K562 (cell line): ENCODE results near the gene SSU72. TPM values are rescaled to one million over a fixed set of nuclear protein-coding genes. Genes with fewer than 3 reads are reported as not detected.

Experiments used
- CBFA2T2 ChIP-seq: fragments of 450-650 bp; conservative IDR thresholded peaks from 2 replicates; pipeline ENCODE4 v1.6.1; 2017; ENCODE audit warnings: mild to moderate bottlenecking
- CBX3 ChIP-seq, 2 experiments: IDR thresholded peaks; 1 replicate in 1 of 2; 2 replicates in 1 of 2; pipeline ENCODE4 v1.6.1; 2012; ENCODE audit warnings: inconsistent platforms in 2 of 2, low read length in 2 of 2, borderline replicate concordance in 1 of 2, control low read depth in 1 of 2
- HDAC8 ChIP-seq: fragments of 450-650 bp; IDR thresholded peaks from 2 replicates; pipeline ENCODE4 v1.6.1; 2016; ENCODE audit warnings: mild to moderate bottlenecking, missing genetic modification characterization, moderate library complexity, missing compliant biosample characterization
- HEY1 ChIP-seq: fragments of 250-450 bp; sonication (Bioruptor Pico); IDR thresholded peaks from 2 replicates; pipeline ENCODE4 v1.5.0; 2020; ENCODE audit warnings: mild to moderate bottlenecking, moderate library complexity, borderline replicate concordance
- PHF20 ChIP-seq: fragments of 450-650 bp; IDR thresholded peaks from 2 replicates; pipeline ENCODE4 v1.6.1; 2018; ENCODE audit not compliant: partially characterized antibody
- PML ChIP-seq: IDR thresholded peaks from 2 replicates; pipeline ENCODE4 v1.6.1; 2012; ENCODE audit warnings: low read length, inconsistent platforms
- SNRNP70 ChIP-seq: fragments of 200-400 bp; formaldehyde crosslinking; optimal IDR thresholded peaks from 2 replicates; pipeline ENCODE3; 2017; ENCODE audit warnings: low read depth, low read length
- ZNF232 ChIP-seq: sonication (generic); formaldehyde crosslinking; IDR thresholded peaks from 2 replicates; pipeline ENCODE4 v1.8.0; 2022; ENCODE audit warnings: mild to moderate bottlenecking, missing genetic modification reagents
- ZNF24 ChIP-seq: fragments of 450-650 bp; IDR thresholded peaks from 2 replicates; pipeline ENCODE4 v1.6.1; 2016
- ZNF699 ChIP-seq: fragments of 250-450 bp; sonication (Bioruptor Pico); IDR thresholded peaks from 2 replicates; pipeline ENCODE4 v1.8.0; 2021; ENCODE audit warnings: mild to moderate bottlenecking, moderate library complexity; ENCODE audit not compliant: insufficient replicate concordance
- polyA plus RNA-seq, 8 experiments: library from polyadenylated mRNA; depleted of rRNA in 4 of 8; stranded (reverse) in 5 of 8; unstranded in 3 of 8; fragments of >200 nt; fragmentation: Nextera tagmentation in 2 of 8; fragmentation: Illumina TruSeq in 1 of 8; extraction: Ambion mirVana in 2 of 8; extraction: Trizol in 1 of 8; gene quantifications; 2 replicates each; pipeline versions ENCODE4 v1.2.1 to v1.2.3, GENCODE V29; 2011 to 2014; ENCODE audit warnings: inconsistent platforms in 1 of 8, missing spikeins in 1 of 8
- total RNA-seq, 7 experiments: library from RNA; depleted of rRNA in 6 of 7; stranded (reverse); fragments of >200 nt in 6 of 7; fragmentation: Illumina TruSeq in 2 of 7; extraction: Trizol in 2 of 7; gene quantifications; 2 replicates each; pipeline versions ENCODE4 v1.2.1 to v1.2.3, GENCODE V29; 2011 to 2021; ENCODE audit warnings: low replicate concordance in 1 of 7
- TF ChIP-seq, protein P1 (sequence below): fragments of 250-450 bp; sonication (Bioruptor Pico); IDR thresholded peaks from 2 replicates; pipeline ENCODE4 v1.4.0; 2020; ENCODE audit warnings: mild to moderate bottlenecking, moderate library complexity
- TF ChIP-seq, protein P2 (sequence below), 2 experiments: fragments of 450-650 bp in 1 of 2; sonication (generic) in 1 of 2; formaldehyde crosslinking in 1 of 2; IDR thresholded peaks in 1 of 2; conservative IDR thresholded peaks in 1 of 2; 2 replicates each; pipeline versions ENCODE4 v1.6.1 to v1.8.1; 2016 to 2023; ENCODE audit warnings: mild to moderate bottlenecking in 2 of 2, moderate library complexity in 2 of 2, inconsistent platforms in 1 of 2, missing genetic modification reagents in 1 of 2
- TF ChIP-seq, protein P3 (sequence below): sonication (generic); formaldehyde crosslinking; IDR thresholded peaks from 2 replicates; pipeline ENCODE4 v1.8.1; 2023; ENCODE audit warnings: mild to moderate bottlenecking, missing genetic modification reagents, moderate library complexity
- TF ChIP-seq, protein P4 (sequence below): fragments of 250-450 bp; sonication (Bioruptor Pico); IDR thresholded peaks from 2 replicates; pipeline ENCODE4 v1.5.0; 2020; ENCODE audit warnings: mild to moderate bottlenecking
- TF ChIP-seq, protein P5 (sequence below): sonication (generic); formaldehyde crosslinking; IDR thresholded peaks from 2 replicates; pipeline ENCODE4 v1.8.0; 2022; ENCODE audit warnings: mild to moderate bottlenecking, low read depth, missing genetic modification reagents
- TF ChIP-seq, protein P6 (sequence below), 3 experiments: fragments of 200-800 bp in 1 of 3; sonication (Bioruptor generic) in 1 of 3; sonication (generic) in 1 of 3; formaldehyde crosslinking in 1 of 3; IDR thresholded peaks; 2 replicates each; pipeline versions ENCODE4 v1.6.1 to v1.8.0; 2016 to 2022; ENCODE audit warnings: mild to moderate bottlenecking in 2 of 3, missing compliant biosample characterization in 2 of 3, missing genetic modification characterization in 2 of 3, missing genetic modification reagents in 1 of 3

SSU72 gene
- total and polyA plus RNA-seq, 9 of the 15 experiments (the other 6 are each of a cell fraction or from before 2014, with no cell fraction given) = 70.8 to 201 (median 94.6) TPM

DNA sequence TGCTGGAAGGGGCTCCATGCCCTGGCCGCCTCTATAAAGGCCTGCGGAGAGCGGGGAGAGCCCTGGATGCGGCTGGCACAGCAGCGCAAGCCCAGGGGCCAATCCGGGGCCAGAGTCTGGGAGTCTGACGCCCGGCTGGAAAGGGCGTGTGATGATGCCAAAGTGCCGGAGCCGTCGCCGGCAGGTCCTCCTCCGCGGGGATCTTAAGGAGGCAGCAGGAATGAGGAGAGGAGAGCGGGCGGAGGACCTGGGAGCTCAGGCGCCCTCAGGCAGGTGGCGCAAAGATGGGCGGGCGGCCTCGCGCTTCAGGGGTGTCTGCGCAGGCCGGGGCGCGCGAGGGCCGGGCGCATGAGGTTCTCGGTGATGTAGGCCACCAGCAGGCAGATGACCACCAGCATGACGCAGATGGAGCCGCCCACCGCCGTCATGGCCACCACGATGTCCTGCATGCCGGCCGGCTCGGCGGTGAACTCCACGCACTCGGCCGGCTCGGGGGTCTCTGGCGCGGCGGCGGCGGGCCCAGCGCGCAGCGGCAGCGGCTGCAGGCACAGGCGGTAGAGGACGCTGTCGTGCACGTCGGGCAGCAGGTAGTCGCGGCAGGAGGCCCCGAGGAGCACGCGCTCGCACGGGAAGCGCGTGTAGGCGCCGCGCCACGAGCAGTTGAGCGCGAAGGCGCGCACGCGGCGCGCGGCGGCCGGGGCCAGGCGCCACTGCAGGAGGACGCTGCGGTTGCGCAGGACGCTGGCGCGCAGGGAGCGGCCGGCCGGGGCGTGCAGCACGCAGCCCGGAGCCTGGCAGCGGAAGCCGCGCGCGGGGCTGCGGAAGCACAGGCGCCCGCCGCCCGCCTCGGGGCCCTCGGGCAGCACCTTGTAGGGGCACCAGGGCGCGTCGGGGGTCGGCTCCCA lies 24.6 kb upstream of the SSU72 start (continued):
- TF ChIP-seq, protein P1, sequence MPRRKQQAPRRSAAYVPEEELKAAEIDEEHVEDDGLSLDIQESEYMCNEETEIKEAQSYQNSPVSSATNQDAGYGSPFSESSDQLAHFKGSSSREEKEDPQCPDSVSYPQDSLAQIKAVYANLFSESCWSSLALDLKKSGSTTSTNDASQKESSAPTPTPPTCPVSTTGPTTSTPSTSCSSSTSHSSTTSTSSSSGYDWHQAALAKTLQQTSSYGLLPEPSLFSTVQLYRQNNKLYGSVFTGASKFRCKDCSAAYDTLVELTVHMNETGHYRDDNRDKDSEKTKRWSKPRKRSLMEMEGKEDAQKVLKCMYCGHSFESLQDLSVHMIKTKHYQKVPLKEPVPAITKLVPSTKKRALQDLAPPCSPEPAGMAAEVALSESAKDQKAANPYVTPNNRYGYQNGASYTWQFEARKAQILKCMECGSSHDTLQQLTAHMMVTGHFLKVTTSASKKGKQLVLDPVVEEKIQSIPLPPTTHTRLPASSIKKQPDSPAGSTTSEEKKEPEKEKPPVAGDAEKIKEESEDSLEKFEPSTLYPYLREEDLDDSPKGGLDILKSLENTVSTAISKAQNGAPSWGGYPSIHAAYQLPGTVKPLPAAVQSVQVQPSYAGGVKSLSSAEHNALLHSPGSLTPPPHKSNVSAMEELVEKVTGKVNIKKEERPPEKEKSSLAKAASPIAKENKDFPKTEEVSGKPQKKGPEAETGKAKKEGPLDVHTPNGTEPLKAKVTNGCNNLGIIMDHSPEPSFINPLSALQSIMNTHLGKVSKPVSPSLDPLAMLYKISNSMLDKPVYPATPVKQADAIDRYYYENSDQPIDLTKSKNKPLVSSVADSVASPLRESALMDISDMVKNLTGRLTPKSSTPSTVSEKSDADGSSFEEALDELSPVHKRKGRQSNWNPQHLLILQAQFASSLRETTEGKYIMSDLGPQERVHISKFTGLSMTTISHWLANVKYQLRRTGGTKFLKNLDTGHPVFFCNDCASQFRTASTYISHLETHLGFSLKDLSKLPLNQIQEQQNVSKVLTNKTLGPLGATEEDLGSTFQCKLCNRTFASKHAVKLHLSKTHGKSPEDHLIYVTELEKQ (CRISPR knock-in tag) = no peak
- no peak for TF ChIP-seq ZNF24
- TF ChIP-seq, protein P2, sequence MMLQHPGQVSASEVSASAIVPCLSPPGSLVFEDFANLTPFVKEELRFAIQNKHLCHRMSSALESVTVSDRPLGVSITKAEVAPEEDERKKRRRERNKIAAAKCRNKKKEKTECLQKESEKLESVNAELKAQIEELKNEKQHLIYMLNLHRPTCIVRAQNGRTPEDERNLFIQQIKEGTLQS (IDR thresholded peaks at IDR 0.05) = no peak
- TF ChIP-seq, protein P2 (CRISPR knock-in tag; conservative IDR thresholded peaks at IDR 0.05) = no peak
- no peak for TF ChIP-seq PHF20
- TF ChIP-seq, protein P3, sequence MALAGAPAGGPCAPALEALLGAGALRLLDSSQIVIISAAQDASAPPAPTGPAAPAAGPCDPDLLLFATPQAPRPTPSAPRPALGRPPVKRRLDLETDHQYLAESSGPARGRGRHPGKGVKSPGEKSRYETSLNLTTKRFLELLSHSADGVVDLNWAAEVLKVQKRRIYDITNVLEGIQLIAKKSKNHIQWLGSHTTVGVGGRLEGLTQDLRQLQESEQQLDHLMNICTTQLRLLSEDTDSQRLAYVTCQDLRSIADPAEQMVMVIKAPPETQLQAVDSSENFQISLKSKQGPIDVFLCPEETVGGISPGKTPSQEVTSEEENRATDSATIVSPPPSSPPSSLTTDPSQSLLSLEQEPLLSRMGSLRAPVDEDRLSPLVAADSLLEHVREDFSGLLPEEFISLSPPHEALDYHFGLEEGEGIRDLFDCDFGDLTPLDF (CRISPR knock-in tag) = no peak
- TF ChIP-seq ZNF232 (CRISPR knock-in tag) = no peak
- no peak for TF ChIP-seq CBFA2T2
- peak in 1 of 2 experiments; percentile 32; a peak in 1 of 3 replicates for TF ChIP-seq CBX3 (IDR thresholded peaks at IDR 0.05; ENCODE audit: borderline replicate concordance in 1 of 2, low read length in 2 of 2)
- TF ChIP-seq, protein P4, sequence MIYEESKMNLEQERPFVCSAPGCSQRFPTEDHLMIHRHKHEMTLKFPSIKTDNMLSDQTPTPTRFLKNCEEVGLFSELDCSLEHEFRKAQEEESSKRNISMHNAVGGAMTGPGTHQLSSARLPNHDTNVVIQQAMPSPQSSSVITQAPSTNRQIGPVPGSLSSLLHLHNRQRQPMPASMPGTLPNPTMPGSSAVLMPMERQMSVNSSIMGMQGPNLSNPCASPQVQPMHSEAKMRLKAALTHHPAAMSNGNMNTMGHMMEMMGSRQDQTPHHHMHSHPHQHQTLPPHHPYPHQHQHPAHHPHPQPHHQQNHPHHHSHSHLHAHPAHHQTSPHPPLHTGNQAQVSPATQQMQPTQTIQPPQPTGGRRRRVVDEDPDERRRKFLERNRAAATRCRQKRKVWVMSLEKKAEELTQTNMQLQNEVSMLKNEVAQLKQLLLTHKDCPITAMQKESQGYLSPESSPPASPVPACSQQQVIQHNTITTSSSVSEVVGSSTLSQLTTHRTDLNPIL (CRISPR knock-in tag) = no peak
- TF ChIP-seq HEY1 (CRISPR knock-in tag) = no peak
- TF ChIP-seq, protein P5, sequence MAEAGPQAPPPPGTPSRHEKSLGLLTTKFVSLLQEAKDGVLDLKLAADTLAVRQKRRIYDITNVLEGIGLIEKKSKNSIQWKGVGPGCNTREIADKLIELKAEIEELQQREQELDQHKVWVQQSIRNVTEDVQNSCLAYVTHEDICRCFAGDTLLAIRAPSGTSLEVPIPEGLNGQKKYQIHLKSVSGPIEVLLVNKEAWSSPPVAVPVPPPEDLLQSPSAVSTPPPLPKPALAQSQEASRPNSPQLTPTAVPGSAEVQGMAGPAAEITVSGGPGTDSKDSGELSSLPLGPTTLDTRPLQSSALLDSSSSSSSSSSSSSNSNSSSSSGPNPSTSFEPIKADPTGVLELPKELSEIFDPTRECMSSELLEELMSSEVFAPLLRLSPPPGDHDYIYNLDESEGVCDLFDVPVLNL (CRISPR knock-in tag) = peak; percentile 36; the same call in 1 of the 2 replicates
- TF ChIP-seq SNRNP70 = no peak
- TF ChIP-seq PML = no peak
- TF ChIP-seq, protein P6, sequence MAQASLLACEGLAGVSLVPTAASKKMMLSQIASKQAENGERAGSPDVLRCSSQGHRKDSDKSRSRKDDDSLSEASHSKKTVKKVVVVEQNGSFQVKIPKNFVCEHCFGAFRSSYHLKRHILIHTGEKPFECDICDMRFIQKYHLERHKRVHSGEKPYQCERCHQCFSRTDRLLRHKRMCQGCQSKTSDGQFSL (CRISPR knock-in tag; IDR thresholded peaks at IDR 0.05) = no peak
- TF ChIP-seq, protein P6 (tag; IDR thresholded peaks at IDR 0.05) = no peak
- peak; percentile 47; the same call in 1 of the 2 replicates for TF ChIP-seq HDAC8
- TF ChIP-seq ZNF699 (CRISPR knock-in tag) = no peak
